Mucosa of rectum (tissue), 2 donors: ENCODE data around the gene HSP90AA1.
"Not testable (repeated sequence)": the region's sequence is repeated elsewhere in the genome, so short reads cannot be mapped to it uniquely, and the experiment has no call there.

Experiments
- H3K27ac ChIP-seq, 2 donors: one replicate each; pipeline ENCODE4 v1.7.0; 2013; ENCODE audit warnings: inconsistent platforms in 2 of 2, low read depth in 2 of 2, low read length in 2 of 2
- H3K27me3 ChIP-seq, 2 donors: one replicate each; pipeline ENCODE4 v1.7.0; 2013; ENCODE audit warnings: low read length in 2 of 2; ENCODE audit not compliant: control insufficient read depth in 2 of 2, insufficient read depth in 2 of 2
- H3K36me3 ChIP-seq, 2 donors: one replicate each; pipeline ENCODE4 v1.7.0; 2013; ENCODE audit warnings: low read length in 2 of 2; ENCODE audit not compliant: control insufficient read depth in 2 of 2, insufficient read depth in 2 of 2
- H3K4me1 ChIP-seq, 2 donors: one replicate each; pipeline ENCODE4 v1.7.0; 2013; ENCODE audit warnings: low read length in 2 of 2, mild to moderate bottlenecking in 1 of 2; ENCODE audit not compliant: control insufficient read depth in 2 of 2, insufficient read depth in 2 of 2
- H3K4me3 ChIP-seq, 2 donors: one replicate each; pipeline ENCODE4 v1.7.0; 2013; ENCODE audit warnings: low read length in 2 of 2
- H3K9ac ChIP-seq, 2 donors: one replicate each; pipeline ENCODE4 v1.7.0; 2013; ENCODE audit warnings: low read length in 2 of 2, low read depth in 1 of 2, mild to moderate bottlenecking in 1 of 2
- H3K9me3 ChIP-seq, 2 donors: one replicate each; pipeline ENCODE4 v1.7.0; 2013; ENCODE audit warnings: low read length in 2 of 2; ENCODE audit not compliant: control insufficient read depth in 2 of 2
- donor health status: healthy.
- donor health status: Normal muscosa, but diverticular disease.

HSP90AA1 gene

DNA sequence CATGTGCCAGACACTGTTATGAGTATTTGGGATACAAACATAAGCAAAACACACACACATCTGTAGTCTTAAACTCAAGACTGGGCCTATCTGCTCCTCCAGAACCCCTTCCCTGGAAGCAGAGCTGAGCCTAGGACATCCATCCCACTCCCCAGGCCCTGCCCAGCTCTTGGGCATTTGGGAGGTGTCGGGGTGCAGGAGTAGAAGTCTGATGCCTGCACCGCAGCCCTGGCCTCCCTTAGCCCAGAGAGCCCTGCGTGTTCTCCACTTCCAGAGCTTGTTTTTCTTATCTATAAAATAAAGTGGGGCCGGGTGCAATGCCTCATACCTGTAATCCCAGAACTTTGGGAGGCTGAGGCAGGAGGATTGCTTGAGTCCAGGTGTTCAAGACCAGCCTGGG, 11.7 kb downstream of the HSP90AA1 start:
- Histone ChIP-seq H3K4me1 (no peaks in the 10 kb centered on the region), H3K36me3 (peaks cover 9 to 15% of the 10 kb centered on the region in 2 donors), H3K4me3 (no peak overlapping the region), H3K27ac (no peak overlapping the region), H3K9me3 (no peaks in the 10 kb centered on the region), H3K27me3 (no peaks in the 10 kb centered on the region), H3K9ac (no peak overlapping the region)

DNA sequence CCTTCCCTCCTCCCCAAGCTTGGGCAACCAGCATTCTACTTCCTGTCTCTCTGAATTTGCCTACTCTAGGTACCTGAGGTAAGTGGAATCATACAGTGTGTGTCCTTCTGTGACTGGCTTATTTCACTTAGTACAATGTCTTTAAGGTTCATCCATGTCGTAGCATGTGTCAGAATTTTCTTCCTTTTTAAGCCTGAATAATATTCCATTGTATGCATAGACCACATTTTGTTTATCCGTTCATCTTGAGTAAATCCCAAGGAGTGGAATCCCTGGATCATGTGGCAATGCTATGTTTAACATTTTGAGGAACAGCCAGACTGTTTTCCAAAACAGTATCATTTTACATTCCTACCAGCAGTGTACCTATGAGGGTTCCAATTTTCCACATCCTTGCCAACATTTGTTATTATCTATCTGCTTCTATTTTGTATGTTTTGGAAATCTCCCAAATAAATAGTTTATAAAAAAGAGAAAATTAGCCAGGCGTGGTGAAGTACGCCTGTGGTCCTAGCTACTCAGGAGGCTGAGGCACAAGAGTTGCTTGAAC, 12.4 kb downstream of the HSP90AA1 start:
- H3K9me3 ChIP-seq, result no peaks in the 10 kb centered on the region
- no peak overlapping the region for H3K4me3 ChIP-seq
- peaks cover 3 to 9% of the 10 kb centered on the region in 2 donors for H3K36me3 ChIP-seq
- H3K4me1 ChIP-seq, result no peaks in the 10 kb centered on the region
- no peak overlapping the region for H3K9ac ChIP-seq
- H3K27me3 ChIP-seq, result no peaks in the 10 kb centered on the region
- no peak overlapping the region for H3K27ac ChIP-seq

DNA sequence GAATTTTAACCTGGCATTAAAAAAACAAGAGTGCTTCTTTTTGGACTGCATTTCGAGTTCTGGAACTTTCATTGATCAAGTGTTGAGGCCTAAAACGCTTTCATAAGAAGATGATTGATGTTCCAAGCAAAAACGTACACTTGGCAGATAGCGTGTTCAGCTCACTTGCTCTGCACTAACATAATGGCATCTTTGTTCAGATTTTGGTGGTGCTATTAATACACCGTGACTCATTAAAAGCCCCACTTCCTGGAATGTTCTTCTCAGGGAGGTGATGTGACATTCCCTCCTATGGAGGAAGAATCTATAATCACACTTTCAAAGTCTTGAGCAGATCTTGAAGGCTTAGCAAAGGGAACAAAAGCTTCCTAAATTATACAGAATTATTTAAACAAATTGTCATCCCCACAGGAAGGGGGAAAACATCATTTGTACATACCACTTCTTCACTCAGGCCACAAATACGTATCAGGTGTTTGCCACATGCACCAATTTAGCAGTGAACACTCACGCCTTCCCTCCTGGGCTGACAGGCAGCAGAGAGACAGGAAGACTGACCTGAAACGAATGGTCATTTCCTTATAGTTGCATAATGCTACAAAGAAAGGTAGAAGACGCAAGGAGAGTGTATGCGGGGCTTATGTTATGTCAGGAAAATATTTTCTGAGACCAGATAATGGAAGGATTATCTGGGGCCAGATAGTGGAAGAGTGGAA, 15.4 kb downstream of the HSP90AA1 start:
- no peaks in the 10 kb centered on the region for H3K36me3 ChIP-seq
- H3K27ac ChIP-seq, result no peak overlapping the region
- H3K4me1 ChIP-seq, result no peaks in the 10 kb centered on the region
- H3K27me3 ChIP-seq, result no peaks in the 10 kb centered on the region
- no peak overlapping the region for H3K9ac ChIP-seq
- H3K9me3 ChIP-seq, result no peaks in the 10 kb centered on the region
- H3K4me3 ChIP-seq, result no peak overlapping the region

DNA sequence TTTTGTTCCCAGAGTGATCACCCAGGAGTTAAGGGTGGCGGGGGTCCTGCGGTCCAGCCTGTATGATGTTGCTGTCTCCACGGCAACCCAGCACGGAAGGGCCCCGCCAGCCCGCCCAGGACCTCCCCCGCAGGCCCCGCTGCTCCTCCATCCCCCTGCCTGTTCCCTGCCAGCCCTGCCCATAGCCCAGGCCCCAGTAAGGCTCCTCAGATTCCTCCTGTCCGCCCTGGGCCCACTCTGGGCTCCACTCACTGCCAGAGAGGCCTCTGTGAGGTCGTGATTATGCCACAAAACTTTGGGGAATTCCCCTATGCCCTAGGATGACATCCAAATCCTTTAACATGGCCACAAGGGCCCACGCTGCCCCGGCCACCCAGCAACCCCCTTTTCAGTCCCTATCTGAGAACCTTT, 20.8 kb downstream of the HSP90AA1 start:
- H3K9ac ChIP-seq, result no peak overlapping the region
- no peaks in the 10 kb centered on the region for H3K36me3 ChIP-seq
- H3K4me3 ChIP-seq, result no peak overlapping the region
- no peaks in the 10 kb centered on the region for H3K27me3 ChIP-seq
- no peak overlapping the region for H3K27ac ChIP-seq
- H3K4me1 ChIP-seq, result peaks cover 2 to 7% of the 10 kb centered on the region in 2 donors
- no peaks in the 10 kb centered on the region for H3K9me3 ChIP-seq

GRCh38 chr14:102064590-102064989, 22.3 kb downstream of the HSP90AA1 start:
- H3K36me3 ChIP-seq, H3K4me3 ChIP-seq, H3K27me3 ChIP-seq: not testable (repeated sequence)

DNA sequence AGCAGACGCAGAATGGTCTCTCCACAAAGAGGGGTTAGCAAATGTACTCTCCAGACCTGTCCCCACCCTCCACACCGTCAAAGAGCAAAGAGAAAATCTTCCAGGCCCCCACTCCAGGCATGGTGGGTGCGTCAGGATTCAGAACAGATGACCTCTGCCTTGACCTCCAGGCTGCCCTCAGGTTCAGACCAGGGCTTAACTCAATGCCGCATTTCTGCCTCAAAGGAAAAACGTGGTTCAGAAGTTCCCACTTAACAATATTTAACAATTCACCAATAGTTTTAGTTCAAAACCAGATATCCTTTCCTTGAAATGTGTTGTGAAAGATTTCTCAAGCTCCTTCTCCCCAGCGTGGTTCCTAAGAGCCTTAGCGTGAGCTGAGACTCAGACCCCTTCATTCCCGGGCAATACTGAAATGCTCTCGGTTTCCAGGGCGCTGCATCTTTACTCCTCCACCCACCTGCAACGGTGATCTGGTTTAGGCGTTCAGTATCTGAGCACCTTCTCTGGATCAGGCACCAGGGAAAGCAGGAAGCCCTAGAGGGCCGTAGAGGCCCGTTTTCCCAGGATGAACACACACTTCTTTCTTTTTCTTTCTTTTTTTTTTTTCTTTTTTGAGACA, 22.9 kb downstream of the HSP90AA1 start:
- no peak overlapping the region for H3K27ac ChIP-seq
- peak overlapping the region in 1 of 2 donors; percentile 37 for H3K4me3 ChIP-seq
- no peaks in the 10 kb centered on the region for H3K36me3 ChIP-seq
- H3K9me3 ChIP-seq, result no peaks in the 10 kb centered on the region
- H3K4me1 ChIP-seq, result peaks cover 2 to 7% of the 10 kb centered on the region in 2 donors
- H3K27me3 ChIP-seq, result no peaks in the 10 kb centered on the region
- H3K9ac ChIP-seq, result peak overlapping the region; percentile 10 to 32

More at GRCh38 chr14:102064590-102064989, 22.3 kb downstream of the HSP90AA1 start:
- not testable (repeated sequence) for H3K4me1 ChIP-seq, H3K9me3 ChIP-seq, H3K27ac ChIP-seq, H3K9ac ChIP-seq

DNA sequence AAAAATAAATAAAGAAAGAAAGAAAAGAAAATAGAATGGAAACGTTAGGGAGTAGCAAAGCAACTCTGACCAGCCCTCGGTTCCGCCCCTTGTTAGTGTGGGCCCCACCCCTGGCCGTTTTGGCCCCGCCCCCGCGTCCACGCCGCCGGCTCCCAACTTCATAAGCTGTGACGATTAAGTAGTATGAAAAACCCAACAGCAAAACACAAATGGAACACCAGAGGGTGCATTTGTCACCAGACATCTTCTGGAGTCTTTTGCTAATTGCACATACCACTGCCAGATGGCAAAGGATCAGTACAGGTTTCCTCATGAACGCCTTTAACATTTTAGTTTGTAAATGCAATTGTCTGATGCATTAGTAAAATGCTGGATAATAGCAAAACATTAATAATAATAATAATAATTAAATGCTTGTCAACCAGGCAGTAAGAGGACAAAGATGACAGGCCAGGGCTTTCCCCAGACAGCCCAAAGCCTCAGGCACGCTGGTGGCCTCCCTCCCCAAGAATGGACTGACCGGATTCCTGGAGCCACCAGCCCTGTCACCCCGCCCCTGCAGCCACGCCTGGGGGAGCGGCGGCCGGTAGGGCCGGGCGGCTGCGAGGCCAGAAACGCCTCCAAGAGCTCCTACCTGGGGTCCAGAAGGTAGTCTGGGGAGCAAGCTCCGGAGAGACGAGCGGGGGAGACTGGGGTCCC, 23.6 kb downstream of the HSP90AA1 start:
- H3K4me3 ChIP-seq, result peak overlapping the region; percentile 14 to 37
- H3K36me3 ChIP-seq, result no peaks in the 10 kb centered on the region
- peak overlapping the region in 1 of 2 donors; percentile 41 for H3K27ac ChIP-seq
- no peaks in the 10 kb centered on the region for H3K27me3 ChIP-seq
- H3K4me1 ChIP-seq, result peaks cover 2 to 7% of the 10 kb centered on the region in 2 donors
- H3K9ac ChIP-seq, result peak overlapping the region; percentile 10 to 32
- H3K9me3 ChIP-seq, result no peaks in the 10 kb centered on the region

GRCh38 chr14:102058961-102059360, 27.9 kb downstream of the HSP90AA1 start:
- Histone ChIP-seq H3K4me3 (no peak overlapping the region), H3K9ac (no peak overlapping the region), H3K9me3 (no peaks in the 10 kb centered on the region), H3K27me3 (no peaks in the 10 kb centered on the region), H3K36me3 (no peaks in the 10 kb centered on the region), H3K4me1 (peaks cover 2 to 6% of the 10 kb centered on the region in 2 donors), H3K27ac (no peak overlapping the region)

GRCh38 chr14:102058146-102058545, 28.7 kb downstream of the HSP90AA1 start:
- H3K4me1 ChIP-seq, result peaks cover 0 to 2% of the 10 kb centered on the region in 2 donors
- no peak overlapping the region for H3K9ac ChIP-seq
- H3K27me3 ChIP-seq, result no peaks in the 10 kb centered on the region
- H3K9me3 ChIP-seq, result no peaks in the 10 kb centered on the region
- H3K4me3 ChIP-seq, result no peak overlapping the region
- H3K27ac ChIP-seq, result no peak overlapping the region
- H3K36me3 ChIP-seq, result no peaks in the 10 kb centered on the region
